Ishikawa (cell line): Measurements from ENCODE around the gene S1PR2.

Experiments
- CEBPB ChIP-seq: IDR thresholded peaks from 2 replicates; pipeline ENCODE4 v1.6.1; 2012
- CREB1 ChIP-seq: IDR thresholded peaks from 2 replicates; pipeline ENCODE4 v1.6.1; 2012; ENCODE audit warnings: low read depth
- EP300 ChIP-seq: IDR thresholded peaks from 2 replicates; pipeline ENCODE4 v1.6.1; 2012; ENCODE audit warnings: borderline replicate concordance
- FOXM1 ChIP-seq: IDR thresholded peaks from 2 replicates; pipeline ENCODE4 v1.6.1; 2012; ENCODE audit warnings: low read depth, borderline replicate concordance
- MAX ChIP-seq: IDR thresholded peaks from 2 replicates; pipeline ENCODE4 v1.6.1; 2012
- NFIC ChIP-seq: IDR thresholded peaks from 2 replicates; pipeline ENCODE4 v1.6.1; 2012
- RAD21 ChIP-seq: IDR thresholded peaks from 2 replicates; pipeline ENCODE4 v1.6.1; 2012; ENCODE audit warnings: low read depth
- REST ChIP-seq: IDR thresholded peaks from 2 replicates; pipeline ENCODE4 v1.6.1; 2012; ENCODE audit warnings: low read depth, mild to moderate bottlenecking
- TAF1 ChIP-seq: IDR thresholded peaks from 2 replicates; pipeline ENCODE4 v1.6.1; 2012; ENCODE audit warnings: low read depth, mild to moderate bottlenecking
- TCF12 ChIP-seq: IDR thresholded peaks from 2 replicates; pipeline ENCODE4 v1.6.1; 2012; ENCODE audit warnings: low read depth
- TEAD4 ChIP-seq: IDR thresholded peaks from 2 replicates; pipeline ENCODE4 v1.6.1; 2012
- USF1 ChIP-seq: IDR thresholded peaks from 2 replicates; pipeline ENCODE4 v1.6.1; 2012
- YY1 ChIP-seq: IDR thresholded peaks from 2 replicates; pipeline ENCODE4 v1.6.1; 2012; ENCODE audit warnings: low read depth
- ZBTB7A ChIP-seq: IDR thresholded peaks from 2 replicates; pipeline ENCODE4 v1.6.1; 2012; ENCODE audit warnings: low read depth

GRCh38 chr19:10182076-10182475 is 49.1 kb downstream of the S1PR2 start:
- TF ChIP-seq REST (no peak), CEBPB (no peak), CREB1 (no peak), EP300 (no peak), TCF12 (no peak), YY1 (no peak), TAF1 (no peak), ZBTB7A (no peak), TEAD4 (no peak), RAD21 (no peak), MAX (no peak), NFIC (no peak), FOXM1 (no peak), USF1 (no peak)
